Neuron (in vitro differentiated cells): ENCODE measurements around the gene OSGIN1.

Source experiments
- H2AFZ ChIP-seq: one replicate; pipeline ENCODE4 v1.6.1; 2013; ENCODE audit warnings: low read depth, mild to moderate bottlenecking, inconsistent platforms, low read length, moderate library complexity
- H3K27me3 ChIP-seq: one replicate; pipeline ENCODE4 v1.6.1; 2013; ENCODE audit warnings: low read length; ENCODE audit not compliant: insufficient read depth
- H3K36me3 ChIP-seq: one replicate; pipeline ENCODE4 v1.6.1; 2013; ENCODE audit warnings: low read length; ENCODE audit not compliant: insufficient read depth
- H3K4me1 ChIP-seq: one replicate; pipeline ENCODE4 v1.6.1; 2013; ENCODE audit warnings: low read length; ENCODE audit not compliant: insufficient read depth
- H3K4me3 ChIP-seq: 2 replicates; pipeline ENCODE4 v1.5.1; 2013; ENCODE audit warnings: mild to moderate bottlenecking, low read length, moderate library complexity
- H3K9me3 ChIP-seq: one replicate; pipeline ENCODE4 v1.6.1; 2013; ENCODE audit warnings: low read length

OSGIN1 gene

DNA sequence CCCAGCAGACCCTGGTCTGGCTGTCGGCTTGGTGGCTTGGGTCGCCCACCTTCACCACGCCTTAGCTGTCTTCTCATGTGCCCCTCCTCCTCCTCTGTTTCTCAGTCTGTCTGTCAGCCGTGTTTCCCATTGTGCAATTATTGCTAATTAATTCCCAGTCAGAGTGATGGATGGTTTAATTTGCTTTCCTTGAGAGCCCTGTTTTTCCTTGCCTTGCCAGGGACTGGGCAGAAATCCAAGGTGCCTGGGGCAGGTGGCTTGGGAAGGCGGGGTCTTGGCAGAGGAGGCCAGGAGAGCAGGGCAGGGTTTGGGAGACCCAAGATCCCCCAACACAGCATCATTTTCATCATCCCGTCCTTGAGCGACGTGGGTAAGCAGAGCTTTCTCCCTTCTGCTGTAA, 36.3 kb downstream of the OSGIN1 start:
- Histone ChIP-seq H3K27me3 (no peaks in the 10 kb centered on the region), H3K4me1 (peaks cover 50% of the 10 kb centered on the region), H3K9me3 (peaks cover 3% of the 10 kb centered on the region), H3K4me3 (peak overlapping the region; percentile 13), H3K36me3 (no peaks in the 10 kb centered on the region), H2AFZ (no peak overlapping the region)

DNA sequence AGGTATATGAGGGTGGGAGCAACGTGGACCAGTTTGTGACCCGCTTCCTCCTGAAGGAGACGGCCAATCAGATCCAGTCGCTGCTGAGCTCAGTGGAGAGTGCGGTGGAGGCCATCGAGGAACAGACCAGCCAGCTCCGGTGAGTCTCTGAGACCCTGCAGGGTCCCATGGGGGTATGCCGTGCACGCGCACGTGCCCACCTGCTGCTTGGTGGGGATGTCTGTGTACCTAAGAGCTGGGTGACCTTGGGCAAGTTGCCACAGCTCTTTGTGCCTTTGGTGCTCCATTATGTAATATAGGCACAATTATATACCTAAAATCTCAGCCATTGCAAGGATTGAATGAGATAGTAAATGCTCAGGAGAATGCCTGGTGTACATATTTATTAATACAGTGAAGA, 37.5 kb downstream of the OSGIN1 start:
- Histone ChIP-seq H2AFZ (no peak overlapping the region), H3K27me3 (no peaks in the 10 kb centered on the region), H3K4me3 (no peak overlapping the region), H3K36me3 (no peaks in the 10 kb centered on the region), H3K9me3 (peaks cover 3% of the 10 kb centered on the region), H3K4me1 (peaks cover 62% of the 10 kb centered on the region)

DNA sequence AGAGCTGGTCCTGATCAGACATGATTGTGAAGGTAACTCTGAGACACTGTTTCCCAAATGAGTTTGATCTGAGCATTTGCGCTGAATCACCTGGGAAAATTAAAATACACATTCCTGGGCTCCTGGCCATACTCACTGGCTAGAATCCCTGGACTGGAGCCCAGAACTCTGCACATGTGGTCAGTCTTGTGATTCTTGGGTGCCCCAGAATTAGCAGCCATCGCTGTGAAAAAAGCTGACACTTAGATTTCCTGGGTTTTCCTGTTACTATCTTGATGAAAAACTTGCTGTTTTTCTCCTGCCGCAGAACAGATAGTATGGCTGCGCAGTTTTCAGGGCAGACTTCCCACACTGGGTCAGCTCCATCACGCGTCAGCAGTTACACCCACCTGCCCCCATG, 39.6 kb downstream of the OSGIN1 start:
- Histone ChIP-seq H3K36me3 (no peaks in the 10 kb centered on the region), H3K27me3 (no peaks in the 10 kb centered on the region), H3K4me1 (peaks cover 76% of the 10 kb centered on the region), H3K9me3 (no peaks in the 10 kb centered on the region), H2AFZ (no peak overlapping the region), H3K4me3 (no peak overlapping the region)

DNA sequence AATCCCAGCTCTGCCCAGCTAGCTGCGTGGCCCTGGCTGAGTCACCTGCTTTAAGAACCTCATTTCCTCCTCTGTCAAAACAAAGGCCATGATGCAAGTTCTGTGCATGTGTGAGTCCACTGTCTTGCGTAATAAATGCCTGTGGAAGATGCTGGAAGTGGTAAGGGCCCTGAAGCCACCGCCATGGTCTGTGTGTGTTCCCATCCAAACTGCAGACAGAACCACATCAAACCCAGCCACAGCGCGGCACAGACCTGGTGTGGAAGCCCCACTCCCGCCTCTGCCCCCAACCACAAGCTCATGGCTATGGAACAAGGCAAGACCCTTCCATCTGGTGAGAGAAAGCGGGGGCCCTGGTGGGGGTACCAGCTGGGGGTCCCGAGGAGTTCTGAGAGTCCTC, 41.0 kb downstream of the OSGIN1 start:
- Histone ChIP-seq H3K9me3 (no peaks in the 10 kb centered on the region), H3K4me1 (peaks cover 72% of the 10 kb centered on the region), H2AFZ (no peak overlapping the region), H3K27me3 (no peaks in the 10 kb centered on the region), H3K36me3 (no peaks in the 10 kb centered on the region), H3K4me3 (no peak overlapping the region)

DNA sequence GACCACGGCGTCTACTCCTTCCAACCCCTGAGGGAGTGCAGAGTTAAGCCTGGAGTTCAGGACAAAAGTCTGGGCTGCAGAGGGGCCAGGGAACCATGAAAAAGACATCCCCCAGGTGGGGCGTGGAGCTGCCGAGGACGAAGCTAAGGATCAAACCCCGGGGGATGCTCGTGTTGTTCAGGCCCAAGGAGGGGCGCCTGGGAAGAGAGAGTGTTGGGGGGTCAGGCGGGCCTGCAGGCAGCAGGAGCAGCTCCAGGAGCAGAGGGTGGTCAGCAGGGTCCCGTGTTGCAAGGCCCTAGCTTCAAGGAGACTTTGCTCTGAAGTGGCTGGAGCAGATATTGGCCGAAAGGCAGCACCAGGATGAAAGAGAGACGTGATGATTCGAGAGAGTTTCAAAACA, 41.7 kb downstream of the OSGIN1 start:
- H3K36me3 ChIP-seq: no peaks in the 10 kb centered on the region
- no peaks in the 10 kb centered on the region for H3K27me3 ChIP-seq
- no peak overlapping the region for H2AFZ ChIP-seq
- H3K9me3 ChIP-seq: no peaks in the 10 kb centered on the region
- no peak overlapping the region for H3K4me3 ChIP-seq
- H3K4me1 ChIP-seq: peaks cover 66% of the 10 kb centered on the region

DNA sequence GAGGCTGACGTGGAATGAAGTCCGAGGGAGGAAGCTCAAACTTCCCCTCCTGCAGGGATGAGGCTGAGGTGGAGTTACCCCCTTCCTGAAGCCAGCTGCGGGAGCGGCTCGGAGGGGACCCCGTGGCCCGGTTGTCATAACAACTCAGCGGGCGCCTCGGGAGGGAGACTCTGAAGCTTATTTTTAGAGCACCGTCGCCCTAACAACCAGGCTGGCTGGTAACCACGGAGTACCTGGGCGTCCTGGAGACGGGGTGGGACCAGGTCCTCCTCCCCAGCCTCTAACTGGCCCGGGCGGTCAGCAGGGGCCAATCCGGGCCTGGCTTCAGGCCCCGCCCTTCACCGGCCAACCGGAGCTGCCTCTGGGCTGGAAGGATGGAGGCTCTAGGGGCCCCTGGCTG, 42.7 kb downstream of the OSGIN1 start:
- H3K4me1 ChIP-seq: peaks cover 55% of the 10 kb centered on the region
- H2AFZ ChIP-seq: no peak overlapping the region
- no peaks in the 10 kb centered on the region for H3K36me3 ChIP-seq
- H3K9me3 ChIP-seq: no peaks in the 10 kb centered on the region
- H3K27me3 ChIP-seq: no peaks in the 10 kb centered on the region
- no peak overlapping the region for H3K4me3 ChIP-seq

DNA sequence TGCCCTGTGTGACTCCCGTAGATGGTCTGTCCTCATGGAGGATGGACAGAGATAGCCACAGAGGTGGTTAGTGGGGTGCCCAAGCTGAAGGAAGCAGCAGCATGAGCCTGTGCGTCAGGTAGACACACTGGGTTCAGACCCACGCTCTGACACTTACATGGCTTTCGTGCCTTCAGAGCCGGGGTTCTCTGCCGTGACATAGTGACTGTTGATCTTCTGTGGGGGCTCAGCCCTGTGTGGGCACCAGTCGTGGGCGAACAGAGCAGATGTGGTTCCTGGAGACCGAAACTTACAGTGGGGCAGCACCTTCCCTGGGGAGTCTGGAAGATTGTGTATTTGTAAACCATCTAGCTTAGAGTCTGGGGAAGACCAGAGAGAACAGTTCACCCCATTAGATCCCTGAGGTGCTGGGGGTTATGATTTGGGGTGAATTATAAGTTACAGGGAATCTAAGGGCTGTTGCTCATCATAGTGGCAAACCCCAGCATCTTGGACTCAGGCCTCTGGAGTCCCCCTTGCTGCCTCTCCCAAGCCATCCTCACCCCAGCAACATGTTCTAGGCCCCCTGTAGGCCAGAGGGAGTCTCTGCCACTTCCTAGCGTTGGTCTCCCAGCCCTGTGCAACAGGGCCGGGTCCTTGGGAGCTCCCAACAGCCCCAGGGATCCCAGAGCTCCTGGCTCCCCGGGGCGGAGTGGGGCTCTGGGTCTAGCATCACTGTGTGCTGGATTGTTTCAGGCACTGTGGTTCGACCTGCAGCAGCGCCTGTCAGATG, 43.6 kb downstream of the OSGIN1 start:
- H3K36me3 ChIP-seq: no peaks in the 10 kb centered on the region
- H3K27me3 ChIP-seq: no peaks in the 10 kb centered on the region
- H3K9me3 ChIP-seq: no peaks in the 10 kb centered on the region
- no peak overlapping the region for H3K4me3 ChIP-seq
- peaks cover 52% of the 10 kb centered on the region for H3K4me1 ChIP-seq
- H2AFZ ChIP-seq: no peak overlapping the region

DNA sequence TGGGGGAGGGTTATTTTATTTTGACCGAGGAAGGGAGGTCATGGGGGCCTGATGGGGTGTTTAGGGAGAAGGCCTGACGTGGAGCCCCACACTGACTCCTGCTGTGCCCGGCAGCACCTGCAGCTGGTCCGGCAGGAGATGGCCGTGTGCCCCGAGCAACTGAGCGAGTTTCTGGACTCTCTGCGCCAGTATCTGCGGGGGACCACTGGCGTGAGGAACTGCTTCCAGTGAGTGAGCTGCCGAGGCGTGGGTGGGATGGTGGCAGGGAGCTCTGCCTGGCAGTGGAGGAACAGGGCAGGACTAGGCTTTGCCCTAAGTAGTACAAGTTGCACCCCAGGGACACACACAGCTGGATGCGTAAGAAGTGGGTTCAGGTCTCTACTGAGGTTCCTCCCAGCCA, 45.1 kb downstream of the OSGIN1 start:
- peaks cover 38% of the 10 kb centered on the region for H3K4me1 ChIP-seq
- no peaks in the 10 kb centered on the region for H3K9me3 ChIP-seq
- no peaks in the 10 kb centered on the region for H3K27me3 ChIP-seq
- no peak overlapping the region for H2AFZ ChIP-seq
- H3K4me3 ChIP-seq: no peak overlapping the region
- H3K36me3 ChIP-seq: no peaks in the 10 kb centered on the region

DNA sequence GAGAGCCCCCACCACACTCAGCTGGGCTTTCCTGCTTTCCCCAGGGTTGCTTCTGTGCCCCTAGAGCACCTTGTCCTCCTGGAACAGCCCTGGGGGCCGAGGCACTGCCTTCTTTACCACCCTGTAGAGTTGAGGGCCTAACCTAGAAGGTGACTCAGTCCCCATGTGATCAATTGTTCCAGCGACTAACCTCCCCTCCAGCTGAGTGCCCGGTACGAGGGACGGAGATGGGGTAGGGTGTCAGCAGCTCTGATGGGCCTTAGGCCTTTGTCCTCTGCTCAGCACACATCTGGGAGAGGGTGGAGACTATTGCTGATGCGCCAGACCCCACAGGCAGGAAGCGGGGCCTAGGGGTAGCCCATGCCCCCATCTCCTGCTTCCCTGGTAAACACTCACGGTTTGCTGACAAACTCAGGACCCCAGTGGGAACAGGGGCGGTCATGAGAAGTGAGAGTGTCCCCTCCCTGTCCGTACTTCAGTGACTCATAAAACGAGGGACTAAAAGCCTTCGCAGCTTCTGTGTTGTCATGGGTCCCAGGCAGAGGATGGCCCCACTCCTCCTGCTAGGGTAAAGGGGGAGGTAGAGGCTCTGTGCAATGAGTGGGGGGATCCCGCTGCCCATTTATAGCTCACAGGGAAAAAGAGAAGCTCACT, 48.1 kb downstream of the OSGIN1 start:
- H2AFZ ChIP-seq: no peak overlapping the region
- H3K4me1 ChIP-seq: peaks cover 10% of the 10 kb centered on the region
- no peaks in the 10 kb centered on the region for H3K27me3 ChIP-seq
- no peak overlapping the region for H3K4me3 ChIP-seq
- no peaks in the 10 kb centered on the region for H3K9me3 ChIP-seq
- H3K36me3 ChIP-seq: no peaks in the 10 kb centered on the region

DNA sequence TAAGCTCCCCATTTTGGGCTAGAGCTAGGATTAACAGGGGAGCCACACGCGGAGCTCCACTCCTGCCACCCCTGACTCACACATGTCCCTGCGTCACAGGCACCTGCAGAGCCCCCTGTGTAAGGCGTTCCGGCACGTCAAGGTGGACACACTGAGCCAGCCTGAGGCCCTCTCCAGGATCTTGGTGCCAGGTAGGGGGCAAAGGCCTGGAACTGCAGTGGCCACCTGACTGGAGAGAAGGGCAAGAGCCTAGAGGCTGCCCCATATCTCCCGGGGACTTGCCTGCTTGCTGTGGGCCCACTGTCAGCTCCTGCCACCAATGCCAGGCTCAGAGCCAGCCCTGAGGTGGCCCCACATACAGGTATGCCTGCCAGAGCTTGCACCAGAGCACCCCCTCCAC, 48.7 kb downstream of the OSGIN1 start:
- H3K36me3 ChIP-seq: no peaks in the 10 kb centered on the region
- H2AFZ ChIP-seq: no peak overlapping the region
- H3K4me1 ChIP-seq: peaks cover 3% of the 10 kb centered on the region
- no peaks in the 10 kb centered on the region for H3K27me3 ChIP-seq
- H3K4me3 ChIP-seq: no peak overlapping the region
- no peaks in the 10 kb centered on the region for H3K9me3 ChIP-seq

DNA sequence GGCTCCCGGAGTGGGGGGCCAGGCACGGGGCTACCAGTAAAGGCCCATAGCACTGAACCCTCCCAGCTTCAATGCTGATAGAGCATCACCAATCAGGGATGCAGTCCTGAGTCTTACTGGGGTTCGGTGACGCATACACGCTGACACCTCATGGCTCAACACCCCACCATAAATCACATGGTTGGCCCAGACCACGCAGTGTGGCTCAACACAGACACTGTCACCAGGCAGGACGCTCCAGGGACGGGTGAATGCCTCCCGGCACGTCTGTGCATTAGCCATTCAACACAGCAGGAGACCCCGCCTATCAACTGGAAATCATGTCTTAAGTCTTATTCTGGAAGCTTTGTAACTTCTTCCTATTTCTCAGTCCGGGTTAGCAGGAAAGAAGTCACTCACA, 50.0 kb downstream of the OSGIN1 start:
- Histone ChIP-seq H3K4me1 (peaks cover 2% of the 10 kb centered on the region), H3K27me3 (no peaks in the 10 kb centered on the region), H3K9me3 (no peaks in the 10 kb centered on the region), H3K36me3 (no peaks in the 10 kb centered on the region), H3K4me3 (no peak overlapping the region), H2AFZ (no peak overlapping the region)

DNA sequence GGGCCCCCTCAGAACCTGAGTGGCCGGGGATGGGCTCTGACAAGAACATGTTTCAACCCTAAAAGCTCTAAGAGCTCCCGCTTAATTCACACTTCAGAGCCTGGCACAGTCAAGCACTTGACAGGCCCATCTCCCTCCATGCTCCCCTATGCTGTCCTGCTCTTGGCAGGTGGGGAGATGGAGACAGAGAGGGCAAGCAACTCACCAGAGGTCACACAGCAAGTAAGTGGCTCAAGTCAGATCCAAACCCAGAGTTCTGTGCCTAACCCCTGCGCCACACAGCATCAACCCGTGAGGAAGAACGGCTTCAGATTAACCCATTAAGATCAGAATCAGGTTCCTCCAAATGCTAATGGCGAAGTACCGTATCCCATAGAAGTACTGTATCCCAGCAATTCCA, 51.4 kb downstream of the OSGIN1 start:
- Histone ChIP-seq H3K4me3 (no peak overlapping the region), H2AFZ (no peak overlapping the region), H3K27me3 (no peaks in the 10 kb centered on the region), H3K36me3 (no peaks in the 10 kb centered on the region), H3K4me1 (peaks cover 2% of the 10 kb centered on the region), H3K9me3 (no peaks in the 10 kb centered on the region)

DNA sequence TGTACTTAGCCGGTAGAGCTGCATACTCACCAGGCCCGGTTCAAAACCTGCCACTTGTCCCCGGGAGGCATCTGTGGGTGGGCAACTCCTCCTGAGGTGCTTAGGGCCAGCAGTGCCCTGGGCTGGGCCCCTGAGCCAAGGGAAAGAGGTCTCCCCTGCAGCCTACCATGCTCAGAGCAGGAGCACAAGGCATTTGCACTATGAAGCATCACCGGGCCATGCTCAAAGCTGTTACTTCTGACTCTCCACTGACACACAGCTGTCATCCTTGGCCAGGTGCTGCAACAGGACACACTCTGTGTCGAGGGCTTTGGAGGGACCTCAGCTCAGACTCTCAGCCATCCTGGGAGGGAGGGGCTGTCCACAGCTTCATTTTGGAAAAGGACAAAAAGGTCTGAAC, 52.4 kb downstream of the OSGIN1 start:
- no peaks in the 10 kb centered on the region for H3K36me3 ChIP-seq
- H3K9me3 ChIP-seq: no peaks in the 10 kb centered on the region
- H3K27me3 ChIP-seq: no peaks in the 10 kb centered on the region
- no peak overlapping the region for H2AFZ ChIP-seq
- H3K4me3 ChIP-seq: no peak overlapping the region
- peaks cover 2% of the 10 kb centered on the region for H3K4me1 ChIP-seq

DNA sequence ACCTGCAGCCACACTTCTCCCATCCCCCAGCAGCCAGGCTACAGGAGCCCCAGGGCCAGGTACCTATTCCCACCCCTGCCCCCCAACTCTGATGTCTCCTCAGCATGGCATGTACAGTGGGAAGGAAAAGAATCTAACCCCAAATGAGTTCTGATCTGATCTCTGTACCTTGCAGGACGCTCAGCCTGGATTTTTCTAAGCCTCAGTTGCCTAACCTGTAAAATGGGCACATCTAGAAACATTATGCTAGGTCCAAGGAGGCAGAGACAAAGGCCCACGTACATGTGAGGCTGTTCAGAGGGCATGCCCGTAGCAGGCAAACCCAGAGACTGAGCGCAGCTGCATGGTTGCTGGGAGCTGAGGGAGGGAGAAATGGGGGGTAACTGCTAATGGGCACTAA, 54.5 kb downstream of the OSGIN1 start:
- H3K27me3 ChIP-seq: no peaks in the 10 kb centered on the region
- H3K4me3 ChIP-seq: no peak overlapping the region
- no peaks in the 10 kb centered on the region for H3K4me1 ChIP-seq
- H2AFZ ChIP-seq: no peak overlapping the region
- no peaks in the 10 kb centered on the region for H3K9me3 ChIP-seq
- H3K36me3 ChIP-seq: no peaks in the 10 kb centered on the region
